Activated T-cell treated with anti-CD3 and anti-CD28 coated beads for 24 hours (primary cell): Measurements from ENCODE around the gene PUS7.
"Not testable (repeated sequence)": the region's sequence is repeated elsewhere in the genome, so short reads cannot be mapped to it uniquely, and the experiment has no call there.

Experiments used
- DNase-seq: peaks from one replicate; pipeline ENCODE4 v3.0.0-alpha.2; 2020; ENCODE audit warnings: low read depth

Gene PUS7, protein sequence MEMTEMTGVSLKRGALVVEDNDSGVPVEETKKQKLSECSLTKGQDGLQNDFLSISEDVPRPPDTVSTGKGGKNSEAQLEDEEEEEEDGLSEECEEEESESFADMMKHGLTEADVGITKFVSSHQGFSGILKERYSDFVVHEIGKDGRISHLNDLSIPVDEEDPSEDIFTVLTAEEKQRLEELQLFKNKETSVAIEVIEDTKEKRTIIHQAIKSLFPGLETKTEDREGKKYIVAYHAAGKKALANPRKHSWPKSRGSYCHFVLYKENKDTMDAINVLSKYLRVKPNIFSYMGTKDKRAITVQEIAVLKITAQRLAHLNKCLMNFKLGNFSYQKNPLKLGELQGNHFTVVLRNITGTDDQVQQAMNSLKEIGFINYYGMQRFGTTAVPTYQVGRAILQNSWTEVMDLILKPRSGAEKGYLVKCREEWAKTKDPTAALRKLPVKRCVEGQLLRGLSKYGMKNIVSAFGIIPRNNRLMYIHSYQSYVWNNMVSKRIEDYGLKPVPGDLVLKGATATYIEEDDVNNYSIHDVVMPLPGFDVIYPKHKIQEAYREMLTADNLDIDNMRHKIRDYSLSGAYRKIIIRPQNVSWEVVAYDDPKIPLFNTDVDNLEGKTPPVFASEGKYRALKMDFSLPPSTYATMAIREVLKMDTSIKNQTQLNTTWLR

DNA sequence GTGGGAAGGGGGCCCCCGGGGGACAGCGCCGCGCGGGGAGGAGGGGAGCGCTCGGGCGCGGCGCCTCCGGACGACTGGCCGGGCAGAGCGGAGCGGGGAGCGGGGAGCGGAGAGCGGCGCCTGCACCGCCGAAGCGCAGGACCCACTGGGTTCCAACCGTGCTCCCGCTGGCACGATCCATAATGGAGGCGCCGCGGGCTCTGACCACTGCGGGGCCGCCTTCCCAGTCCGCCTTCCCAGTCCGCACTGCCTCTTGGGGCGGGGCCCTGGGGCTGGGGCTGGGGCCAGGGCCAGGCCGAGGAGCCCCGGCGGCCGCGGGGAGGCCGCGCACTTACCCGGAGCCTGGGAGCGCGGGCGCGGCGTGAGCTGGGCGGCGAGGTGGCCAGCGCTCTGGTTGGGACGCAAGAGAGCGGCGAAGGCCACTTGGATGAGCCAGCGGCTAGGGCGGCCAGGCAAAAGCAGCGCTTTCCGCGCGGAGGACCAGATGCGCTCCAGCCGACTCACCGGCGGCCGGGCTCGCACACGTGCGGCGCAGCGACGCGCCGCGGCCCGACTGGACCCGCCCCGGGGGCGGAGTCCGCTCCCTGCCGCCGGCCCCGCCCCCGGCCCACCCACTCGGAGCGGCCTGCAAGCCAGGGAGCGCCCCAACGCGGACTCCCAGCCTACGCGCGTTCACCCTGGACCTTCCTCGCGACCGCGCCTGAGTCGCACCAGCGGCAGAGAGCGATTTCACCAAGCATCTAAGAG, at the start of gene PUS7:
PUS7 (minus strand) TSS at position 555 of the 747 bp plus-strand sequence. CDS start 13,759 bp downstream, outside the sequence.
- peak; percentile 80 for DNase-seq

DNA sequence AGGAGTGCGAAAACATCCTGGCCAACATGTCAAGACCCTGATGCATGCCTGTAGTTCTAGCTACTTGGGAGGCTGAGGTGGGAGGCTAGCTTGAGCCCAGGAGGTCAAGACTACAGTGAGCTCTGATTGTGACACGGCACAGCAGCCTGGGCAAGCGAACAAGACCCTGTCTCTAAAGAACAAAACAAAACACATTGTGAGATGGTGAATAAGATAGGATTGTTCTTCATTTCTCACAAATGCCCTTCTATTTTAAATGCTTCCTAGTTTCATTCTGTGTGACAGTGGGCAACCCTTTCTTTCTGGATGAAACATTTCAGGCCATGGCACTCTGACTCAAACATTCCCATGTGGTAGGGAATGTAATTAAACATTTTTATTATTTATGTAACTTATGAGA, 45.8 kb upstream of the PUS7 start:
- no peak for DNase-seq

DNA sequence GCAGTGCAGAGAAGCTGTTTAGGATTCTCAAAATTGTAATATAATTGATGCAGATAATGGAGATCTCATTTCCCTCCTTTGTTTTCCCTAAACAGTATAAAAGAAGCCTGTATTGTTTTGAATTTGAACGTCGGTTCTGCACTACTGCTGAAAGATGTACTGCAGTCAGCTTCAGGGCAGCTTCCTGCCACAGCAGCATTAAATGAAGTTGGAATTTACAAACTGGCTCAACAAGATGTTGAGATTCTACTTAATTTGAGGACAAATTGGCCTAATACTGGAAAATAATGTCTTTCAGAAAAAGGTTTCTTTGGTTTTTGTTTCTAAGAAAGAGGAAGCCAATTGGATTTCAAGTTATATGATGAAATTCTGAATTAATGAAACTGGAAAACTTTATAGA, 45.0 kb upstream of the PUS7 start:
- no peak for DNase-seq

DNA sequence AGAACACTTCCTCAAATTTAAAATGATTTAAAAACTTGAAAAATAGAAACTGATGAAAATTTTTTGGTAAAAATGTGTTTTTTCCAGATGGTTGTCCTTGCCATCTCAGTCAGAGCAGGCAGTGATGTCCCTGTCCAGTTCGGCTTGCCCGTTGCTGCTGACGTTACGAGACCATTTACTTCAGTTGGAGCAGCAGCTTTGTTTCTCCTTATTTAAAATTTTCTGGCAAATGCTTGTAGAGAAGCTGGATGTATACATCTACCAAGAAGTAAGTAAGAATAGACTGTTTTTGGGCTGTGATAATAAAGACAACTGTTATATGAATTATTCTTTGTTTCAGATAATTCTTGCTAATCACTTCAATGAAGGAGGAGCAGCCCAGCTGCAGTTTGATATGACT, 43.1 kb upstream of the PUS7 start:
- DNase-seq: no peak

DNA sequence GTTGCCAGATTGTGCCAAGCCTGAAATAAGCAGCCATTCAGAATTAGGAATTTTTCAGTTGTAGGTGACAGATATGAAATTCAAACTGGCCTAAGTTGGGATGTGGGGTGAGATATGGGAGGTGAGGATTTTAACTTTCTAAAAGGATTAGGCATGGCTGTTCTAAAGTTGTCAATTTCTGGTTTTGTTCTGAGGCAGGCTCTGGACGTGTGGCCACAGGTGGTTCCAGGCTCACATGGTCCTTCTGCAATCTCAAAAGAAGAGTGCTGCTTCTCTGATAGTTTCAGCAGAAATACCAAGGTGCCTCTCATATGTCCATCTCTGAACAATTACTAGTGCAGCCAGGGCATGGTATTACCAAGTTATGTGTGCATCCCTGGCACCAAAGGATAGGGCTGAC, 37.9 kb upstream of the PUS7 start:
- no peak for DNase-seq

DNA sequence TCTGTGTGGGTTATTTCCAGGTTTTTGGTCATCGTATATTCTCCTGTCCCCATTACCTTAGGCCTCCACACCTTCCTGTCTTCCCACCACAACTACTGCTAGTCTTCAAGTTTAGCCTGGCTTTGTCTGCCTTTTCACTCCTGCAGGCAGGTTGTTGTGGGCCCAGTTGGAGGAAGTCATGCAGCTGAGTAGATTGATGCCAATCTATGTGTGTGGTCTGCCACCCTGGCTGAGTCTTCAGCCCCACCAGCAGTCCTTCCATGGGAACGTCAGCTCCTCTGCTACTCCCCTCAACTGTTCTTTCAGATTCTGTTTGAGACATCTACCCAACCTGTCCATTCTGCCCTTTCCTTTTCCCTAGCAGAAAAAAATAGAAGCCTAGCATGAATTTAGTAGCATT, 16.3 kb upstream of the PUS7 start:
- DNase-seq: no peak

DNA sequence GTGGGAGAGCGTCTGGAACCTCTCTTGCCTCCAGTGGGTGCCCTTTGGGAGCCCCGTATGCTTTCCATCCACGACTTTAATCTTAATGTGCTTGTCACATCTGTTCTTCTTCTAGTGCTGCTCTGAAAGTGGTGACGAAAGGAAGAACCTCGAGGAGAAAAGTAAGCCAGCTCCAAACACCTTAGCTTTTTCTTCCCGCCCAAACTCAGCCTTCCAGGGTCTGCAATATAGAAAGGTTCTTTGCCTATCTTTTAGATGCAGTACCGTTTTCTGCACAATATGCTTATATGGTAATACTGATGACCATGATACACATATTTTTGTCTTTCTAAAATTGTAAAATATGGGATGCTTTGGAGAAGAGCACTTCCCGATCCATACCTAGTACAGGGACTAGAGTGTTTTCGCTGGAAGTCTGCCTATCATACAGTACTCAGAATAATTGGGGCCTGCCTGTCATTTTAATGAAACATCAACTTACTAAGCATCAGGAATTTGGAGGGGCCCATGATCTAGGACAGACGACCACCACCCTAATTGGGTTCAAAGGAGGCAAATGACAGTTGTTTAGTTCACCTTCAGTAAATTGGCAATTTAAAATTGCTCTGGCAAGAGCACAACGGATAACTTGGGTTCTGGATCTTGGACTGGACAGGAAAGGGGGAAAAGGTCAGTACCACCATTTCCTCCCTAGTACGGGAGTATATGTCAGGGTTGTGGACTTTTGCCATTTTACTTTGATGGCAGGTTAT, 10.8 kb upstream of the PUS7 start:
- DNase-seq: no peak

DNA sequence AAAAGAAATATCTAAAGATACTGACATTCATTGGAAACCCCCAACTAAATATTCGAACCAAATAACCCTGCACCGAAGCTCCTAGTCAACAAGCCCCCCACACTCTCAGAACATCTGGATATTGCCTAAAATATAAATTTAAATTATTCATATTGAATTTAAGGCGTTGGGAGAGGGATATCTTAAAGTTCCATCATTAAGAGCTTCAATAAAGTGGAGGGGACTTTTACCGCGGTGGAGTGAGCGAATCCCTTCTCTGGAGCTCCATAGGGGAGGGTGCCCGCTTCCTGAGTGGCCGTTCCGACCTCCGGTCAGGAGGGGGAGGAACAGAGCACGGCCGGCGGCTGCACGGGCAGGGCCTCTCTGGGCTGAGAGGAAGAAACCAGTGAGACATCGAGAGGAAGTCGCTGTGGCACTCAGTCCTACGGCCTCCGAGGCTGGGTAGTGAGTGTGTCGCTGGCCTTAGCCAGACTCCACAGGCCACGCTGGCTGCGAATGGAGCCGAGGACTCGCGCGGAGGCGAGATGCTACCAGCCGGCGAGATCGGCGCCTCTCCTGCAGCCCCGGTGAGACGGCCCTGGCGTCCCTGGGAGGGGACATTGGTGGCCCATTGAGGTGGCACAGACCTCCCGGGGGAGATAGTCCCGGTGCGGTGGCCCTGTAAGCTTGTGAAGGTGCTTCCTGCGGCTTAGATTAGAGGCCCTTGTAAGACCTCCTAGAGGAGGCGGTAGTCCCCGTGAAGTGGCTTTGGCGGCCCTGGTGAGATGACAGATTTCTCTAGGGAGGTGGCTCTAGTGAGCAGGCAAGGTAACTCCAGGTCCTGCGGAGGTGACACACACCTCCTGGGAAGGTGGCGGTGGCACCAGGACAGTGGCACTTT, 10.0 kb upstream of the PUS7 start, which contains the start of gene RINT1:
RINT1 (plus strand) TSS at position 410 of the 880 bp plus-strand sequence; CDS start at position 525, 115 bp downstream.
- DNase-seq: peak; percentile 87

DNA sequence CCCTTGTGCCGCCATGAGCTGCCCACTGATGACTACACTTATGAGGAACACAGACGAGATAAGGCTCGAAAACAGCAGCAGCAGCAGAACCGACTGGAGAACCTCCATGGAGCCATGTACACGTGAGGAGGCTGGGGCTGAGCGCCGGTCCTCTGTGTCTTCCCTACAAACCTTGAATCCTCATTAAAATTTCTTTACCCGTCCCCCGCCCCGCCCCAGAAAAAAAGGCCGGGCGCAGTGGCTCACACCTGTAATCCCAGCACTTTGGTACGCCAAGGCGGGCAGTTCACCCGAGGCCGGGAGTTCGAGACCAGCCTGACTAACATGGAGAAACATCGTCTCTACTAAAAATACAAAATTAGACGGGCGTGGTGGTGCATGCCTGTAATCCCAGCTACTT, 8.5 kb upstream of the PUS7 start:
- no peak for DNase-seq

DNA sequence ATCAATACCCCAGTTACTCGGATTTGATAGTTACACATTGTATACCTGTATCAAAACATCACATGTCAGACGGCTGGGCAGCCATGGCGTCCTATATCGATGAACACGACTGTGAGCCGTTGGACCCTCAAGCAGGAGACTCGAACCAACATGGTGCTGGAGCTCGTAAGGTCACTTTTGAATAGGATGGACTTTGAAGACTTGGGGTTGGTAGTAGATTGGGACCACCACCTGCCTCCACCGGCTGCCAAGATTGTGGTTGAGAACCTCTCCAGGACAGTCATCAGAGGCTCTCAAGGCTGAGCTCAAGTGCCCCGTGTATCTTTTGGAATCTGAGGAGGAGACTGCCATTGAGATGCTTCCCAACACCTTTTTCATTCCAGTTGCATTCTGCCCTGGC, 8.1 kb upstream of the PUS7 start:
- DNase-seq: no peak

DNA sequence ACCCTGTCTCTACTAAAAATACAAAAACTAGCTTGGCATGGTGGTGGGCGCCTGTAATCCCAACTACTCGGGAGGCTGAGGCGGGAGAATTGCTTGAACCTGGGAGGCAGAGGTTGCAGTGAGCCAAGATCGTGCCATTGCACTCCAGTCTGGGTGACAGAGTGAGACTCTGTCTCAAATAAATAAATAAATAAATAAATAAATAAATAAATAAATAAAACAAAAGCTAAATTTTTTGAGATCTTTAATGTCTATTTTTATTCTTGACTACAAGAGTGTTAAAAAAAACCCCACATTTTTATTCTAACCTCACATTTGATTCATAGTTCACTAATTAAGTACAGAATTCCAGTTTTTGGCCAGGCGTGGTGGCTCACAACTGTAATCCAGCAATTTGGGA, 5.7 kb upstream of the PUS7 start:
- not testable (repeated sequence) for DNase-seq

DNA sequence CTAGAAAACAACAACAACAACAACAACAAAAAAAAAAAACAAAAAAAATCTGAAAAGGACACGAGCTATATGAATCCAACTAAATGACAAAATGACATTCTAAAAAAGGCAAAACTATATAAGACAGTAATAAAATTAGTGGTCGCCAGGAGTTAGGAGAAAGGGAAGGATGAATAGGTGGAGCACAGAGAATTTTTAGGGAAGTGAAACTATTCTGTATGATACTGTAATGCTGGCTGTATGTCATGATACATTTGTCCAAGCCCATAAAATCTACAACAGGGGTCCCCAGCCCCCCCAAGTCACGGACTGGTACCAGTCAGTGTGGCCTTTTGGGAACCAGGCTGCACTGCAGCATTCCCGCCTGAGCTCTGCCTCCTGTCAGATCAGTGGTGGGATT, 2.8 kb upstream of the PUS7 start:
- DNase-seq: no peak

DNA sequence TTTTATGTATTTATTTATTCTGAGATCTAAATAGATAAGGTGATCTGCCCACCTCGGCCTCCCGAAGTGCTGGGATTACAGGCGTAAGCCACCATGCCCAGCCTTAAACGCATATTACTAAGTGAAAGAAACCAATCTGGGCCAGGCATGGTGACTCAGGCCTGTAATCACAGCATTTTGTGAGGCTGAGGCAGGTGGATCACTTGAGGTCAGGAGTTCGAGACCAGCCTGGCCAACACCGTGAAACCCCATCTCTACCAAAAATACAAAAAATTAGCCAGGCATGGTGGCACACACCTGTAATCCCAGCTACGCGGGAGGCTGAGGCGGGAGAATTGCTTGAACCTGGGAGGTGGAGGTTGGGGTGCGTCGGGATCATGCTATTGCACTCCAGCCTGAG, 2.4 kb upstream of the PUS7 start:
- not testable (repeated sequence) for DNase-seq

DNA sequence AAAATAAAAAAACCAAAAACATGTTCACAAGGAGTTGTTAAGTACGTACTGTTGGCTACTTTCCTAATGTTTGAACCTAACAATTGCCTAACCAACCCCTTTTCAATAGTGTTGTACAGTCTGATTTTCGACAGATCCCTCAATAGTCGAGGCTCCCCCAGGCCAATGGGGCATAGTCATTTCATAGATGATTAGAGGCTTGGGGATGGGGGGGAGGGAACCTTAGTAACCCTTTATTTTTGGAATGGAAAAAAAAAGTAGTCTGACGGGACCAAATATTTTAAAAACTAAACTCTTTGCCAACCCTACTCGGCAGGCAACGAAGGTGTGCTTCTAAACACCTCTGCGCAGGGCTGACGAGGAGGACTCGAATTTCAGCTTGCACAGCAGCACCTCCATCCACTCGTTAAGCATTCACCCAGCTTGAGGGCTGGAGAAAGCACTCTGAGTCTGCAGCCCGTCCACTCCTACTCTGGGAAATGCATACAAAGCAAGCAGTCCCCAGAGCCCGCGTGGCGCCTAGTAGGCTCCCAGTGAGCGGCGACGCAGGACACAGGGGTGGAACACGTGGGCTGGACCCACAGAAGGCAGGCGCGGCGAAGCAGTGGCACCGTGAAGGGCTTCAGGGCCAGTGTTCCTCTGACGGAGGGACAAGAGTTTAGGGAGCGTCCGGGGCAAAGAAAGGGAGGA, 899 bp downstream of the PUS7 start:
- DNase-seq: peak; percentile 35

DNA sequence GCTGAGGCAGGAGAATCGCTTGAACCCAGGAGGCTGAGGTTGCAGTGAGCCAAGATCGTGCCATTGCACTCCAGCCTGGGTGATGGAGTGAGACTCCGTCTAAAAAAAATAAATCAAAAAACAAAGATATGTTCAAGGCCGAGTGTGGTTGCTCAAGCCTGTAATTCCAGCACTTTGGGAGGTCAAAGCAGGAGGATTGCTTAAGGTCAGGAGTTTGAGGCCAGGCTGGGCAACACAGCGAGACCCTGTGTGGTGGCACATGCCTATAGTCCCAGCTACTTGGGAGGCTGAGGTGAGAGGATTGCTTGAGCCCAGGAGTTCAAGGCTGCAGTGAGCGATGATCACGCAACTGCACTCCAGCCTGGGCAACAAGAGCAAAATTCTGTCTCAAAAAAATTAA, 1.5 kb downstream of the PUS7 start:
- not testable (repeated sequence) for DNase-seq

DNA sequence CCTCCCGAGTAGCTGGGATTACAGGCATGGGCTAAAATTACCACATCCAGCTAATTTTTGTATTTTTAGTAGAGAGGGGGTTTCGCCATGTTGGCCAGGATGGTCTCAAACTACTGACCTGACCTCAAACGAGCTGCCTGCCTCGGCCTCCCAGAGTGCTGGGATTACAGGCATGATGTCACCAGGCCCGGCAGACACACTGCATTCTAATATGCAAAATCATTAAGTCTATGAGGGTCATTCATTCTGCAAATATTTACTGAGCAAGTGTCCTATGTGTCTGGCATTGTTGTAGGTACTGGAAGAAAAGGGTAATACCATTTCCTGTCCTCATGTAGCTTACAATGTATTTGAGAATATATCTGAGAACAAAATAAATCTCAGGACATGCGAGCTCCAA, 2.7 kb downstream of the PUS7 start:
- DNase-seq: no peak

DNA sequence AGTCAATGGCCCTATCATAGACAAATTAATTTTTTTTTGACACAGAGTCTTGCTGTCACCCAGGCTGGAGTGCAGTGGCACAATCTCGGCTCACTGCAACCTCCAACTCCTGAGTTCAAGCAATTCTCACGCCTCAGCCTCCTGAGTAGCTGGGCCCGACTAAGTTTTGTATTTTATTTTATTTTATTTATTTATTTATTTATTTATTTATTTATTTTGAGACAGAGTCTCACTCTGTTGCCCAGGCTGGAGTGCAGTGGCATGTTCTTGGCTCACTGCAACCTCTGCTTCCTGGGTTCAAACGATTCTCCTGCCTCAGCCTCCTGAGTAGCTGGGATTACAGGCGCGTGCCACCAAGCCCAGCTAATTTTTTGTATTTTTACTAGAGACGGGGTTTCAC, 6.5 kb downstream of the PUS7 start:
- not testable (repeated sequence) for DNase-seq

DNA sequence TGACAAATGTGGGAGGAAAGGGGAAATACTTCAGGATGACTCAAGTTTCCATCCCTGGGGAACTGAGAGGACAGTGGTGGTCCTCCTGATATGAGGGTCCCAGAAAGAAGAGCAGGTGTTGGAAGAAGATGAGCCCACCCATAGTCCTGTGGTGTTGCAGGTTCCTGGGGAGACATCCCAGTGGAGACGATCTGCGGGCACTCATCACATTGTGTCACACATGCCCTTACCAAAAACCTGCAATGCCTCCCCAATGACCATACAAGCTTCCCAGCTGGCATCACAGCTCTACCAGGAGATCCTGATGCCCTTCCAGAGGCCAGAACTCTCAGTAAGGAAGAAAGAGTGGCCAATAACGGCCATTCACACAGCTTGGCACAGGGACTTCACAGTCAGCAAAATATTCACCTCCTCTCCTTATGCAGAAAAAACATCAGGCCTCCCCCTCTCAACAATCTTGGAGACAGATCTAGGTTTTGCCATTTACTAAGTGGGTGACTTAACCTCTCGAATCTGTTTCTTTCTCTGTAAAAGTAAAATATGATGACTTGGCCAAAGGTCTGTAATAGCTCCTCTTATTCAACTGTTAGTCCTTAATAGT, 9.0 kb downstream of the PUS7 start:
- DNase-seq: no peak

DNA sequence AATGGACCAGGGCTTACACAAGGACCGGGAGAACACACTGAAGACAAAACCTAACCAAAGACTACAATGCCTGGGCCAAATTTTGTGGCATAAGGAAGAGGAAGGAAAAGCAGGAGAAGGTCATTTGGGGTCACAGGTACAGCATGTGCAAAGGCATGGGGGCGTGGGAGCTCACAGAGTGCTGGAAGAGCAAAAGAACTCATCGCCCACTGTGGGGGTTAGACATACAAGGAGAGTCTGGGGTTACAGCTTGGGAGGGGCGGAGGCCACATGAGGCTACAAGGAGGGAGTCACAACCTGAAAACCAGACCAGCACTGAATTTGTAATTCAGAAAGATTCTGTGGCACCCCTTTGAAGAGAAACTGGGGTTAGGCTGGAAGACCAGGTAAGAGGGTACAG, 9.7 kb downstream of the PUS7 start:
- no peak for DNase-seq

DNA sequence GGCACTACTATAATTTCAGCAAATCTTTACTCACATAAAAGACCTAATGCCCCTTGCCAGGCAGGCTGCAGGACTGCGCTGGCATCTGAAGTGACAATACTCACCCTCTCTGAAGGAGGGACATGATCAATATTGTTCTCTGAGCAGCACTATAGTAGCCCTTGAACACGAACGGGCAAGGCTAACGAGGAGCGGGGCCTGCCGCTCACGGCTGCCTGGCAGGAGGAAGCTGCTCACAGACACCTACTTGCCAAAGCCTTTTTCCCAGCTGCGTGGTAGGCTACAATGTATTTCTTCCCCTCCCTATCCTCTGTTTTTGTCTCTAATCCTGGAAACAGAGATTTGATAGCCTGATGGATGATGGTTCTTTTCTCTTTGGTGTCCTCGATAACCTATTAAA, 19.9 kb downstream of the PUS7 start:
- DNase-seq: no peak
